Sigmoid colon (tissue), 7 donors: ENCODE results near the gene RUNX2. TPM values are rescaled to one million over a fixed set of nuclear protein-coding genes. Genes with fewer than 3 reads are reported as not detected.
"Not testable (repeated sequence)": the region's sequence is repeated elsewhere in the genome, so short reads cannot be mapped to it uniquely, and the experiment has no call there.

Experiments
- DNase-seq: peaks from one replicate; pipeline ENCODE4 v3.0.0-alpha.2; 2019
- H3K27ac ChIP-seq, 4 donors: fragments of 200-600 bp; sonication (generic); one replicate each; pipeline ENCODE4 v1.5.1; 2016 to 2019; ENCODE audit warnings: mild to moderate bottlenecking in 1 of 4
- H3K27me3 ChIP-seq, 3 donors: fragments of 200-600 bp; sonication (generic); one replicate each; pipeline ENCODE4 v1.5.1; 2019; ENCODE audit warnings: mild to moderate bottlenecking in 1 of 3
- H3K36me3 ChIP-seq, 4 donors: fragments of 200-600 bp; sonication (generic); one replicate each; pipeline ENCODE4 v1.5.1; 2016 to 2019
- H3K4me1 ChIP-seq, 4 donors: fragments of 200-600 bp; sonication (generic); one replicate each; pipeline ENCODE4 v1.5.1; 2017 to 2019
- H3K4me3 ChIP-seq, 4 donors: fragments of 200-600 bp; sonication (generic); one replicate each; pipeline ENCODE4 v1.5.1; 2017 to 2019; ENCODE audit warnings: mild to moderate bottlenecking in 2 of 4, moderate library complexity in 1 of 4
- H3K9me3 ChIP-seq, 4 donors: fragments of 200-600 bp in 3 of 4; sonication (generic) in 3 of 4; one replicate each; pipeline versions ENCODE4 v1.5.1 to v1.6.1; 2013 to 2019
- EP300 ChIP-seq, 4 donors: sonication (generic); formaldehyde crosslinking; IDR thresholded peaks; one replicate each; pipeline ENCODE4 v1.6.1; 2017; ENCODE audit warnings: antibody characterized with exemption in 4 of 4
- POLR2A ChIP-seq, 2 donors: fragments of 450-650 bp; IDR thresholded peaks; one replicate each; pipeline ENCODE4 v1.6.1; 2016; ENCODE audit warnings: antibody characterized with exemption in 2 of 2, mild to moderate bottlenecking in 2 of 2, moderate library complexity in 2 of 2
- POLR2AphosphoS5 ChIP-seq, 4 donors: sonication (generic); formaldehyde crosslinking; IDR thresholded peaks; one replicate each; pipeline ENCODE4 v1.6.1; 2017; ENCODE audit warnings: antibody characterized with exemption in 4 of 4
- WGBS, 2 donors: extraction: QIAGEN DNeasy Blood & Tissue Kit; methylation state at CpG; one replicate each; pipeline ENCODE4 v1.1.7; 2013; 5-methylcytosine and 5-hydroxymethylcytosine counted together
- intact Hi-C: fragments of 100-400 bp; cut with DNase I; formaldehyde crosslinking; loops from one replicate; pipeline ENCODE4 v1.15.1; 2023
- polyA plus RNA-seq, 3 donors: library from polyadenylated mRNA; stranded (reverse); fragments of 200-250 nt; gene quantifications; one replicate each; pipeline ENCODE4 v1.2.3, GENCODE V29; 2013
- total RNA-seq, 4 donors: library from RNA; depleted of rRNA; stranded (reverse); fragments of >200 nt; gene quantifications; one replicate each; pipeline ENCODE4 v1.1.0, GENCODE V29; 2016
- TF ChIP-seq, protein P1 (sequence below), 4 experiments: fragments of 450-650 bp in 3 of 4; fragments of 200-600 bp in 1 of 4; IDR thresholded peaks; one replicate each; pipeline ENCODE4 v1.5.1; 2016 to 2019; ENCODE audit warnings: antibody characterized with exemption in 4 of 4, mild to moderate bottlenecking in 3 of 4, moderate library complexity in 2 of 4
- donor health status: healthy with polysubstance abuse.
- donor health status: Bipolar disorder and iron deficiency.
- donor health status: healthy.

The RUNX2 gene
- total and polyA plus RNA-seq, 7 donors: 0.92 to 4.7 (median 2.9) TPM

DNA sequence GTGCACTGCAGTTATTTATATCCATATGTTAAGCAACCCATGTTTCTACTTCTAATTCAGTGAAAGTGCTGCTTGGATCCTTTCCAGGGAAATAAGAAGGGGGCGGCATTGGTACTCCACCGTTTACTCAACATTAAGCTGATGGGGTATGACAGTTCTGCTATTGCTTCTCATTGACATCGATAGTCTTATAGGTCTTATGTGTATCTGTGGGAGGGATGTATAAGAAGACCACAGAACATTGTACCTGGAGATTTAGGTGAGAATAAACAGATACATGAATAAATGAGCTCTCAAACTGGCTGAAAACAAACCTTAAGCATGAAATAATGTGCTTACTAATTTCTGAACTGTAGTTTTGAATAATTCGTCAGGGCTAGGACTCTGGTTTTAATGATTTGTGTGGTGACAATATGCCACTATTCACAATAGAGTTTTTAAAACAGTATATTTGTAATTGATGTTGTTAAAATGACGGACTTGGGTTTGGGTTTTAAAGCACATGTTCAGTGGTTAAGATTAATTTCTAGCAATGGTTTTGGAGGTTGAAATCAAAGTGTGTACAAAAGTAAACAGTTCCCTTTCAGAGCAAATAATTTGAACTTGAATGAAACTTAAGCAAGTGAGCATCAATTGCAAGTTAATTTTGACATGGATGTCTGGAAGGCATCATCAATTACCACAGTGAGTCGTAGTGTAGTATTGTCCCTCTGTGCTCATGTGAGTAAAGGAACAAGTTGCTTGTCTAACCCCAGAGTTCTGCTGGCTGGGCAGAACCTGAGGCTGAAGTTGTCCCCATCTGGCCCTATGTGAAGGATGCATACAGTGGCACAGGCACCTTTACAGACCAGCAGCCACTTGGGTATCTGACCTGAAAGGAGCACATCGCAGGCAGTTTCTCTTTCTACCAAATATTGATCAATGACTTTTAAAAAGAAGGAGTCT, 134.3 kb downstream of the RUNX2 start:
- TF ChIP-seq, protein P1, sequence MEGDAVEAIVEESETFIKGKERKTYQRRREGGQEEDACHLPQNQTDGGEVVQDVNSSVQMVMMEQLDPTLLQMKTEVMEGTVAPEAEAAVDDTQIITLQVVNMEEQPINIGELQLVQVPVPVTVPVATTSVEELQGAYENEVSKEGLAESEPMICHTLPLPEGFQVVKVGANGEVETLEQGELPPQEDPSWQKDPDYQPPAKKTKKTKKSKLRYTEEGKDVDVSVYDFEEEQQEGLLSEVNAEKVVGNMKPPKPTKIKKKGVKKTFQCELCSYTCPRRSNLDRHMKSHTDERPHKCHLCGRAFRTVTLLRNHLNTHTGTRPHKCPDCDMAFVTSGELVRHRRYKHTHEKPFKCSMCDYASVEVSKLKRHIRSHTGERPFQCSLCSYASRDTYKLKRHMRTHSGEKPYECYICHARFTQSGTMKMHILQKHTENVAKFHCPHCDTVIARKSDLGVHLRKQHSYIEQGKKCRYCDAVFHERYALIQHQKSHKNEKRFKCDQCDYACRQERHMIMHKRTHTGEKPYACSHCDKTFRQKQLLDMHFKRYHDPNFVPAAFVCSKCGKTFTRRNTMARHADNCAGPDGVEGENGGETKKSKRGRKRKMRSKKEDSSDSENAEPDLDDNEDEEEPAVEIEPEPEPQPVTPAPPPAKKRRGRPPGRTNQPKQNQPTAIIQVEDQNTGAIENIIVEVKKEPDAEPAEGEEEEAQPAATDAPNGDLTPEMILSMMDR (IDR thresholded peaks at IDR 0.05): no peak
- no peak for TF ChIP-seq EP300 (IDR thresholded peaks at IDR 0.05)
- TF ChIP-seq POLR2AphosphoS5 (IDR thresholded peaks at IDR 0.05): no peak
- TF ChIP-seq POLR2A (IDR thresholded peaks at IDR 0.05): no peak
- Histone ChIP-seq H3K4me1 (no peaks in the 10 kb centered on the region), H3K27ac (no peak overlapping the region), H3K36me3 (no peaks in the 10 kb centered on the region), H3K27me3 (no peaks in the 10 kb centered on the region), H3K4me3 (no peak overlapping the region), H3K9me3 (no peaks in the 10 kb centered on the region)
- intact Hi-C loops: no loop called here
- WGBS, 2 donors: 83 to 84% methylated on average over 7 of the region's 7 CpGs
- DNase-seq: no peak

GRCh38 chr6:45464685-45465084, 136.6 kb downstream of the RUNX2 start:
- Histone ChIP-seq H3K4me3 (no peak overlapping the region), H3K27me3 (no peaks in the 10 kb centered on the region), H3K36me3 (no peaks in the 10 kb centered on the region), H3K4me1 (no peaks in the 10 kb centered on the region), H3K9me3 (no peaks in the 10 kb centered on the region), H3K27ac (no peak overlapping the region)
- intact Hi-C loops: no loop called here
- TF ChIP-seq POLR2AphosphoS5 (IDR thresholded peaks at IDR 0.05) (no peak), EP300 (IDR thresholded peaks at IDR 0.05) (no peak), POLR2A (IDR thresholded peaks at IDR 0.05) (no peak)
- TF ChIP-seq, protein P1 (IDR thresholded peaks at IDR 0.05): no peak
- no peak for DNase-seq

- intact Hi-C loops: no loop called here
- TF ChIP-seq, protein P1 (IDR thresholded peaks at IDR 0.05): no peak
- TF ChIP-seq POLR2AphosphoS5 (IDR thresholded peaks at IDR 0.05) (no peak), POLR2A (IDR thresholded peaks at IDR 0.05) (no peak)
Observed at GRCh38 chr6:45466686-45467085, 138.6 kb downstream of the RUNX2 start.

GRCh38 chr6:45467417-45467816, 139.3 kb downstream of the RUNX2 start:
- H3K4me3 ChIP-seq, DNase-seq, H3K27me3 ChIP-seq, H3K9me3 ChIP-seq, H3K27ac ChIP-seq, intact Hi-C loops, H3K36me3 ChIP-seq, H3K4me1 ChIP-seq: not testable (repeated sequence)
- 95 to 96% methylated on average over 6 of the region's 6 CpGs for WGBS, 2 donors

More at GRCh38 chr6:45466686-45467085, 138.6 kb downstream of the RUNX2 start:
- H3K36me3 ChIP-seq: no peaks in the 10 kb centered on the region
- no peak for DNase-seq
- H3K4me1 ChIP-seq: no peaks in the 10 kb centered on the region
- H3K27me3 ChIP-seq: no peaks in the 10 kb centered on the region
- H3K4me3 ChIP-seq: no peak overlapping the region
- 85 to 93% methylated on average over 4 of the region's 4 CpGs for whole genome bisulfite sequencing, 2 donors
- H3K9me3 ChIP-seq: no peaks in the 10 kb centered on the region
- H3K27ac ChIP-seq: no peak overlapping the region

DNA sequence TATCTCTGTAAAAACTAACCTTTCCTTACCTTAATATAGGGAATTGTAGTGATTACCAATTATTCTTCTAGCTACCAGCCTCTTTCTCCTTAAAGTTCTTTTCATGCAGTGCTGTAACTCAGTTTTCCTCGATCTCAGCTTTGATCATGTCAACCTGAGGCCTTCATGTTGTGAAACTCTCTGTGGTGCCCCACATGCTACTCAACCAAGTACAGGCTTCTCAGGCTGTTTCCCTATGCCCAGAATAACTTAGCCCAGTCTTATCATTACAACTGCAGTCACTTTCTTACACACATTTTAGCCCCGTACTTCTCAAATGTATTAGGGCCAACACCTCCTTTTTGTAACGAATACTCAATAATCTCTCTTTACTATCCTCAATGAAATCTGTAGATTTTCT, 139.7 kb downstream of the RUNX2 start:
- intact Hi-C loops: no loop called here
- no peak for TF ChIP-seq EP300 (IDR thresholded peaks at IDR 0.05)
- no peak for TF ChIP-seq POLR2AphosphoS5 (IDR thresholded peaks at IDR 0.05)
- TF ChIP-seq, protein P1 (IDR thresholded peaks at IDR 0.05): no peak
- Histone ChIP-seq H3K36me3 (no peaks in the 10 kb centered on the region), H3K9me3 (no peaks in the 10 kb centered on the region), H3K27me3 (no peaks in the 10 kb centered on the region), H3K4me3 (no peak overlapping the region), H3K4me1 (peaks cover 0 to 10% (median 4%) of the 10 kb centered on the region in 4 donors), H3K27ac (no peak overlapping the region)
- 85 to 94% methylated on average over 3 of the region's 3 CpGs for WGBS, 2 donors
- no peak for DNase-seq
